Ramos (cell line): ENCODE results near the gene SENP8.
"Not testable (repeated sequence)": the region's sequence is repeated elsewhere in the genome, so short reads cannot be mapped to it uniquely, and the experiment has no call there.

Experiments
- in situ Hi-C: fragments of 300-500 bp; cut with MboI; formaldehyde crosslinking; loops from one replicate; pipeline ENCODE4 v1.14.3; 2022; ENCODE audit warnings: low sequenced_read_pairs; ENCODE audit not compliant: unreplicated experiment

Gene SENP8

GRCh38 chr15:72118017-72118978 is at the start of gene SENP8, which contains the start of gene MYO9A:
Gene SENP8 (plus strand): TSS chr15:72118403. CDS start chr15:72139624, 21,221 bp downstream.
Gene MYO9A (minus strand): TSS chr15:72118150. CDS start chr15:72046563, 71,587 bp downstream.
- in situ Hi-C loops: no loop called here

DNA sequence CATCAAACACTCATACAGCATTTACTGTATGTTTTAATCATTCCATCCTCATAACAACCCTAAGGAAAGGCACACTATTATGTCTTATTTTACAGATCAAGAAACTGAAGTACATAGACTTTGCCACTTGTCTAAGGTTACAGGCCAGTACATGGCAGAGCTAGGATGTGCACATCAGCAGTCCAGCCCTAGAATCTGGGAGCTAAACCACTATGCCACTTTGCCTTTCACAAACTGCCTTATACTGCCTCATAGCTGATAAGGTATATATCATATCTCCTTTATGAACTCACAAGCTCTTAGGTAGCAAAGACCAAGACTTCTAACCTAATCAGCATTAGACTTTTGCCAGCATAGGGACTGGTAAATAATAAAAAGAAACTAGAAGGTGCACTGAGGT is 49.3 kb upstream of the SENP8 start:
- in situ Hi-C loops: no loop called here

DNA sequence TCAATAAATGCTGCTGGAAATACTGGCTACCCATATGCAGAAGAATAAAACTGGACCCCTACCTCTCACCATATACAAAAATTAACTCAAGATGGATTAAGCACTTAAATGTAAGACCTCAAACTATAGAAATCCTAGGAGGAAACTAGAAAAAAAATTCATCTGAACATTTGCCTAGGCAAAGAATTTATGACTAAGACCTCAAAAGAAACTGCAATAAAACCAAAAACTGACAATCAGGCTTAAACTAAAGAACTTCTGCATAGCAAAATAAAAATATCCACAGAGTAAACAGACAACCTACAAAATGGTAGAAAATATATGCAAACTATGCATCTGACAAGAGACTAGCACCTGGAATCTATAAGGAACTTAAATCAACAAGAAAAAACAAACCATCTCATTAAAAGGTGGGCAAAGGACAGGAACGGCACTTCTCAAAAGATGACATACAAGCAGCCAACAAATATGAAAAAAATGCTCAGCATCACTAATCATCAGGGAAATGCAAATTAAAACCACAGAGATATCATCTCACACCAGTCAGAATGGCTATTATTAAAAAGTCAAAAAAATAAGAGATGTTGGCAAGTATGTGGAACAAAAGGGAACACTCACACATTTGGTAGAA is 47.3 kb upstream of the SENP8 start:
- in situ Hi-C loops: no loop called here

GRCh38 chr15:72071448-72071825 is 46.8 kb upstream of the SENP8 start:
- in situ Hi-C loops: not testable (repeated sequence)

GRCh38 chr15:72074335-72075060 is 43.7 kb upstream of the SENP8 start:
- in situ Hi-C loops: no loop called here

GRCh38 chr15:72077950-72078349 is 40.3 kb upstream of the SENP8 start:
- in situ Hi-C loops: no loop called here

DNA sequence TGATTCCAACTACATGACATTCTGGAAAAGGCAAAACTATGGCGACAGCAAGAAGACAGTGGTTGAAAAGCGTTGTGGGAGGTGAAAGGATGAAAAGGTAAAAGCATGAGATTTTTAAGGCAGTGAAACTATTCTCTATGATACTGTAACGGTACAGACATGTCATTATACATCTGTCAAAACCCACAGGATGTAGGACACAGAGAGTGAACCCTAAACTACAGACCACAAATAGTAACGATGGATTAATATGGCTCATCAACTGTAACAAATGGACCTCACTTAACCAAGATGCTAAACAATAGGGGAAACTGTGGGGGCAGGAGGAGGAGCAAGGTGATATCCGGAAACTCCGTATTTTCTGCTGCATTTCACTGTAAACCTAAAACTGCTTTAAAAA is 39.3 kb upstream of the SENP8 start:
- in situ Hi-C loops: no loop called here

GRCh38 chr15:72082176-72082575 is 36.0 kb upstream of the SENP8 start:
- in situ Hi-C loops: no loop called here

GRCh38 chr15:72086010-72086697 is 32.0 kb upstream of the SENP8 start:
- in situ Hi-C loops: no loop called here

GRCh38 chr15:72086920-72087648 is 31.1 kb upstream of the SENP8 start:
- in situ Hi-C loops: no loop called here

DNA sequence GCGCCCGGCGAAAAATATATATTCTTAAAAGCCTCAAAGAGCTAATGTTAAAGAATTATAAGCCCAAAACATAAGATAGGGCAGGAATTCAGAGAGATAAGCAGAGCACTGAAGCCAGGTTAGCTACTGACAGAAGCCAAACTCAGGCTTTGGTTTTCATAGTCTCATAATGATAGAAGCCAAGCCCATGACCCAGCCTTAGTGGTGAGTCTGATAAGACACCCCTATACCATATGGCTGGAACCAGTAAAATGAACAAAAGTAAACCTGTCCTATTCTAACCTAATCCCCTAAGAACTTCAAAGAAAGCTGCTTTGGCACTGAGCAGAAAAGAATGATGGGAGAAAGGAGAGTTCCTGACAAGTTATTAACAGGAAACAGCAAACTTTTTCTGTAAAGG is 26.2 kb upstream of the SENP8 start:
- in situ Hi-C loops: no loop called here

- in situ Hi-C loops: no loop called here
Measured at GRCh38 chr15:72092691-72093090, 25.5 kb upstream of the SENP8 start.

DNA sequence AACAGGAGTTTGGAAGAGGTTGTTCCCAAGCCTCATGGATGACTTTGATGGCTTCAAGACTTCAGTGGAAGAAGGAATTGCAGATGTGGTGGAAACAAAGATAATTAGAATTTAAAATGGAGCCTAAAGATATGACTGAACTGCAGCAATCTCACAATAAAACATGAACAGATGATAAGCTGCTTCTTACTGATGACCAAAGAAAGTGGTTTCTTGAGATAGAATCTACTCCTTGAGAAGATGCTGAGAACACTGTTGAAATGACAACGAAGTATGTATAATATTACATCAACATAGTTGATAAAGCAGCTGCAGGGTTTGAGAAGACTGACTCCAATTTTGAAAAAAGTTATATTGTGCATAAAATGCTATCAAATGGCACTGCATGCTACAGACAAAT is 21.4 kb upstream of the SENP8 start:
- in situ Hi-C loops: no loop called here

DNA sequence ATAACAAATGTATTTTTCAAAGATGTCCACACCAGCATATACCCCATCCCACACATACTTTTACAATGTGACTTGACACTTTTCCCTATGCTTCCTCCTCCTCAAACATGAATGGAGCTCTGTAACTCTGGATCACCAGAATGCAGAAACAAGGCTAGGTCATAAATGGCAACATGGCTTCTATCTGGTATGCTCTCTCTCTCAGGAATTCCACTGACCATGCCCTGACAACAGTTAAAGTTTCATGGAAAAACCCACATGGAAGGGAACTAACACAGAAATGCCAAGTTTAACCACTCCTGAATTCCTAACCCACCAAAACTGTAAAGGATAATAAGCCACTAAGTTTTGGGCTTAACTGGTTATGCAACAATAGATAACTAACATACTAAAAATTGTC is 20.2 kb upstream of the SENP8 start:
- in situ Hi-C loops: no loop called here

GRCh38 chr15:72099155-72099554 is 19.0 kb upstream of the SENP8 start:
- in situ Hi-C loops: no loop called here

DNA sequence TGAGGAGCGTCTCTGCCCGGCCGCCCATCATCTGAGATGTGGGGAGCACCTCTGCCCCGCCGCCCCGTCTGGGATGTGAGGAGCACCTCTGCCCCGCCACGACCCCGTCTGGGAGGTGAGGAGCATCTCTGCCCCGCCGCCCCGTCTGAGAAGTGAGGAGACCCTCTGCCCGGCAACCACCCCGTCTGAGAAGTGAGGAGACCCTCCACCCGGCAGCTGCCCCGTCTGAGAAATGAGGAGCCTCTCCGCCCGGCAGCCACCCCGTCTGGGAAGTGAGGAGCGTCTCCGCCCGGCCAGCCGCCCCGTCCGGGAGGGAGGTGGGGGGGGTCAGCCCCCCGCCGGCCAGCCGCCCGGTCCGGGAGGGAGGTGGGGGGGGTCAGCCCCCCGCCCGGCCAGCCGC is 17.7 kb upstream of the SENP8 start:
- in situ Hi-C loops: not testable (repeated sequence)

DNA sequence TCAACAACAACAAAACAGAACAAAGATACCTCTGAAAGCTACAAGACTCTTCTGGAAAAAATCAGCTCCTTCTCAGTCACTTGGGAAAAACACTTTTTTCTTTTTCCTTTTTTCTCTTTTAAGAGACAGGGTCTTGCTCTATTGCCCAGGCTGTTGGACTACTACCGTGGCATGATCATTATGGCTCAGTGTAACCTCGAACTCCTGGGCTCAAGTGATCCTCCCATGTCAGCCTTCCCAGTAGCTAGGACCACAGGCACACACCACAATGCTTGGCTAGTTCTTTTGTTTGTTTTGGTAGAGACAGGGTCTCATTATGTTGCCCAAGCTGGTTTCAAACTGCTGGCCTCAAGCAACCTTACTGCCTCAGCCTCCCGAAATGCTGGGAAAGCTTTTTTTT is 13.1 kb upstream of the SENP8 start:
- in situ Hi-C loops: no loop called here

- in situ Hi-C loops: no loop called here
Measured at GRCh38 chr15:72106068-72106467, 12.1 kb upstream of the SENP8 start.

GRCh38 chr15:72110355-72110754 is 7.8 kb upstream of the SENP8 start:
- in situ Hi-C loops: no loop called here

GRCh38 chr15:72112116-72112515 is 6.1 kb upstream of the SENP8 start:
- in situ Hi-C loops: no loop called here
